NT2/D1 (cell line): ENCODE results near the gene MEGF9.

Experiments
- SUZ12 ChIP-seq: IDR thresholded peaks from 2 replicates; pipeline ENCODE4 v1.6.1; 2011; ENCODE audit not compliant: insufficient read length, insufficient read depth; ENCODE audit errors: extremely low read depth
- ZNF274 ChIP-seq: IDR thresholded peaks from 2 replicates; pipeline ENCODE4 v1.6.1; 2011; ENCODE audit warnings: mild to moderate bottlenecking, low read depth, low read length

GRCh38 chr9:120734607-120735410 lies 20.5 kb upstream of the MEGF9 start:
- no peak for TF ChIP-seq ZNF274
- no peak for TF ChIP-seq SUZ12
